HG03060 (cell line): ENCODE results near the gene ATRIP.
"Not testable (repeated sequence)": the region's sequence is repeated elsewhere in the genome, so short reads cannot be mapped to it uniquely, and the experiment has no call there.

Experiments used
- ATAC-seq: cut with Tn5 transposase; IDR thresholded peaks from one replicate; pipeline ENCODE4 v1.9.1; 2021; ENCODE audit warnings: low read depth, moderate number of reproducible peaks; ENCODE audit not compliant: unreplicated experiment

ATRIP gene

DNA sequence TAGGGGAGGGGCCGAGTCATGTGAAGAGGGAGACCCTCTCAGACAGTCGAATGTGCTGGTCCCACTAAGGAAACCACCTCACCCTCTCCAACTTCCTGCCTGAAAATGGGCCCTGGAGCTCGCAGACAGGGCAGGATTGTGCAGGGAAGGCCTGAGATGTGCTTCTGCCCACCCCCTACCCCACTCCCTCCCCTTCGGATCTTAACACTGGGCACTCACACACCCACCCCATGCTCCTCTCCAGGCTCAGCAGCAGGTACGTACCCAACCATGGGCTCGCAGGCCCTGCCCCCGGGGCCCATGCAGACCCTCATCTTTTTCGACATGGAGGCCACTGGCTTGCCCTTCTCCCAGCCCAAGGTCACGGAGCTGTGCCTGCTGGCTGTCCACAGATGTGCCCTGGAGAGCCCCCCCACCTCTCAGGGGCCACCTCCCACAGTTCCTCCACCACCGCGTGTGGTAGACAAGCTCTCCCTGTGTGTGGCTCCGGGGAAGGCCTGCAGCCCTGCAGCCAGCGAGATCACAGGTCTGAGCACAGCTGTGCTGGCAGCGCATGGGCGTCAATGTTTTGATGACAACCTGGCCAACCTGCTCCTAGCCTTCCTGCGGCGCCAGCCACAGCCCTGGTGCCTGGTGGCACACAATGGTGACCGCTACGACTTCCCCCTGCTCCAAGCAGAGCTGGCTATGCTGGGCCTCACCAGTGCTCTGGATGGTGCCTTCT is 20.0 kb downstream of the ATRIP start:
- ATAC-seq = no peak

GRCh38 chr3:48467110-48467454 is 20.5 kb downstream of the ATRIP start:
- ATAC-seq = no peak

- no peak for ATAC-seq
These were observed 21.1 kb downstream of the ATRIP start for GRCh38 chr3:48467473-48468267.

DNA sequence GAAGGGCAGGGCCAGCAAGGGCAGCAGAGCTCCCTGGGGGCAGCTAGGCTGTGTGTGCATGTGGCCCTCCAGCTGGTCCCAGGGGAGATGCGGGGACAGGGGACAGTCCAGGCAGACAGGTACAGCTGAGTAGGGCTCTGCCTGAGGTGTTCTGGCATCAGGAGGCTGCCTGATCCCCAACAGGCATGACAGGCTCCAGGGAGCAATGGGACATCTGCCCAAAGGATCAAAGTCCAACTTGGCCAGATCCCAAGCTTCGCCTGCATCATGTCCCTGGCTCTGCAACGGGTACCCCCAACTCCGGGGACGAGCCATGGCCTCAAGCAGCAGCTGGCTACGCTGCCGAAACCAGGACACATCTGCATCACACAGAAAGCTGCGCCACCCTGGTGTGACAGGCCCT is 21.8 kb downstream of the ATRIP start:
- ATAC-seq = no peak

- ATAC-seq = no peak
These were observed 22.7 kb downstream of the ATRIP start for GRCh38 chr3:48469046-48469915.

GRCh38 chr3:48470286-48470685 is 23.7 kb downstream of the ATRIP start:
- no peak for ATAC-seq

- ATAC-seq = no peak
These were observed 26.1 kb downstream of the ATRIP start for GRCh38 chr3:48472673-48472922.

DNA sequence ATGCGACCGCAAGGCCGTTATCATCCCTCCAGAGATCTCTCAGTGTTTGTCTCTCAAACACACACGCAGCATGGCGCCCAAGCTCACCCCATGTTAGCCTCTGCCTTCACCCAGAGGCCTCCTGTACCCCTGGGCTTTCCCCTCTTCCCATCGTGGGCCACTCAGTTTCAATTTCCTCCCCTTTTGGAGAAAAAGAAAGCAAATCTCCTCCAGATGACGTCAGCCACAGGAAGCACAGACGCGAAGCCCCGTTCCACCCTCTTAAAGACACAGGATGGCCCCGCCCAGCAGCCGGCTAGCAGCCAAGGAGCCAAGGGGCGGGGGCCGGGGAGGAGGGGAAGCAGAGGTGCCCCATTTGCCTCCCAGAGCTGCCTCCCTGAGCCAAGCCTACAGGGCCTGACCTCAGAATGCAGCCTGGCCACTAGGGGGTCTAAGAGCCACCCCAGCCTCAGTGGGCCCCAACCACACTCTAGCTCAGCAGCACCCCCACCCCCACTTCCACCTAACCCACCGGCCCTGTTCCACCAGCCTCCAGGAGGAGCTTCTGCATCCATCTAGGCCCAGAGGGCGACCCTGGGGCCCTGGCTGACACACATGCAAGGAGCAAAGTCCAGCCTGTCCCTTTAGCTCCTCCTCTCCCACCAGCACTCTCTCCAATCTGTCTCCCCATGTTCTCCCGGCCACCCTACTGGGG is 26.5 kb downstream of the ATRIP start:
- peak; percentile 67 for ATAC-seq

DNA sequence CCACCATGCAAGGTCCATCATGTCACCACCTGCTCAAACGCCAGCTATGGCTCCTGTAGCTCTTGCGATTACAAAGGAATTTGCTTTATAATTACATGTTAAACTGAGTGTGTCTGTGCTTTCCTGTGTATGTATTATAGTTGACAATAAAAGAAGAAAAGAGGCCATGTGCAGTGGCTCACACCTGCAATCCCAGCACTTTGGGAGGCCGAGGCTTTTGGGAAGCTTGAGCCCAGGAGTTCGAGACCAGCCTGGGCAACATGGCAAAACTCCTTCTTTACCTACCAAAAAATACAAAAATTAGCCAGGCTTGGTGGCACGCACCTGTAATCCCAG is 27.0 kb downstream of the ATRIP start:
- no peak for ATAC-seq

GRCh38 chr3:48474031-48474430 is 27.5 kb downstream of the ATRIP start:
- ATAC-seq = not testable (repeated sequence)

DNA sequence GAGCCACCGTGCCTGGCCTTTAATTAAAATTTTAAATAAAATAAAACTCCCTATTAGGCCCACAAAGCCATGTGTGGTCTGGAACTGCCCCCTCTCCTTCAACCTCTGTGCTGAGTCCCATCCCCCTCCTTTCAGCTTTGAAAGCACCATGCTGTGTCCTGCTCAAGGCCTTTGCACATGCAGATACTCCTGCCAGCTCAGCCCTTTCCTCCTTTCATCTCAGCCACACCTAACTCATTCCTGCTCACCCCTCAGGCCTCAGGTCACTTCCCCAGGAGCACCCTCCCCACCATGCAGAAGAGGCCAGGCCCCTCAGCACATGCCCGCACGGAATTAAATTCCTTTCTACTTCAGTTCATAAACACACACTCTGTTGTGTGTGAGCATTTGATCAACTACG is 28.1 kb downstream of the ATRIP start:
- ATAC-seq = no peak

GRCh38 chr3:48475188-48475587 is 28.7 kb downstream of the ATRIP start:
- ATAC-seq = no peak

- no peak for ATAC-seq
These were observed 30.0 kb downstream of the ATRIP start for GRCh38 chr3:48476426-48477053.

- no peak for ATAC-seq
These were observed 31.5 kb downstream of the ATRIP start for GRCh38 chr3:48477959-48478520.

GRCh38 chr3:48478626-48479555 is 32.4 kb downstream of the ATRIP start:
- ATAC-seq = no peak

GRCh38 chr3:48480891-48481290 is 34.4 kb downstream of the ATRIP start:
- ATAC-seq = not testable (repeated sequence)

DNA sequence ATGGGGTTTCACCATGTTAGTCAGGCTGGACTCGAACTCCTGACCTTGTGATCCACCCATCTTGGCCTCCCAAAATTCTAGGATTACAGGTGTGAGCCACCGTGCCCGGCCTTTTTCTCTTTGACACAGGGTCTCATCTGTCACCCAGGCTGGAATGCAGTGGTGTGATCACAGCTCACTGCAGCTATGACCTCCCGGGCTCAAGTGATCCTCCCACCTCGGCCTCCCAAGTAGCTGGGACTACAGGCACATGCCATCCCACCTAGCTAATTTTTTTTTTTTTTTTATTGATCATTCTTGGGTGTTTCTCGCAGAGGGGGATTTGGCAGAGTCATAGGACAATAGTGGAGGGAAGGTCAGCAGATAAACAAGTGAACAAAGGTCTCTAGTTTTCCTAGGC is 36.3 kb downstream of the ATRIP start:
- ATAC-seq = not testable (repeated sequence)

- ATAC-seq = no peak
These were observed 40.4 kb downstream of the ATRIP start for GRCh38 chr3:48486952-48487351.
